Activated CD8-positive, alpha-beta memory T cell treated with anti-CD3 and anti-CD28 coated beads, Interleukin-2, amount 50 U/mL, for 48 hours (primary cell): ENCODE data around the gene UBE2E2.

Experiments used
- DNase-seq: peaks from one replicate; pipeline ENCODE4 v3.0.0-alpha.2; 2020

Gene UBE2E2

GRCh38 chr3:23288286-23288685 is 85.2 kb downstream of the UBE2E2 start:
- no peak for DNase-seq

GRCh38 chr3:23288715-23289114 is 85.6 kb downstream of the UBE2E2 start:
- DNase-seq, result no peak

GRCh38 chr3:23292432-23292831 is 89.3 kb downstream of the UBE2E2 start:
- DNase-seq, result no peak

GRCh38 chr3:23294770-23295387 is 91.8 kb downstream of the UBE2E2 start:
- no peak for DNase-seq

- DNase-seq, result no peak
Measured at GRCh38 chr3:23301819-23302218, 98.7 kb downstream of the UBE2E2 start.

GRCh38 chr3:23302271-23302670 is 99.1 kb downstream of the UBE2E2 start:
- DNase-seq, result no peak

GRCh38 chr3:23303601-23304217 is 100.6 kb downstream of the UBE2E2 start:
- DNase-seq, result no peak

- DNase-seq, result no peak
Measured at GRCh38 chr3:23304424-23304823, 101.3 kb downstream of the UBE2E2 start.

GRCh38 chr3:23308986-23309625 is 106.0 kb downstream of the UBE2E2 start:
- no peak for DNase-seq

GRCh38 chr3:23312866-23313265 is 109.7 kb downstream of the UBE2E2 start:
- DNase-seq, result no peak

- no peak for DNase-seq
Measured at GRCh38 chr3:23314981-23315762, 112.0 kb downstream of the UBE2E2 start.

- no peak for DNase-seq
Measured at GRCh38 chr3:23316924-23317323, 113.8 kb downstream of the UBE2E2 start.

- no peak for DNase-seq
Measured at GRCh38 chr3:23319366-23320312, 116.5 kb downstream of the UBE2E2 start.

GRCh38 chr3:23320586-23321570 is 117.8 kb downstream of the UBE2E2 start:
- DNase-seq, result no peak

GRCh38 chr3:23324745-23325144 is 121.6 kb downstream of the UBE2E2 start:
- DNase-seq, result no peak

GRCh38 chr3:23325466-23326065 is 122.4 kb downstream of the UBE2E2 start:
- DNase-seq, result no peak

- DNase-seq, result no peak
Measured at GRCh38 chr3:23329471-23330105, 126.5 kb downstream of the UBE2E2 start.

GRCh38 chr3:23330568-23330967 is 127.4 kb downstream of the UBE2E2 start:
- DNase-seq, result no peak

- DNase-seq, result no peak
Measured at GRCh38 chr3:23331141-23331935, 128.2 kb downstream of the UBE2E2 start.
